HG03039 (cell line): Measurements from ENCODE around the gene ROCK1.

Experiments
- ATAC-seq: cut with Tn5 transposase; IDR thresholded peaks from one replicate; pipeline ENCODE4 v1.9.1; 2021; ENCODE audit warnings: mild to moderate bottlenecking, moderate library complexity; ENCODE audit not compliant: unreplicated experiment

The ROCK1 gene

DNA sequence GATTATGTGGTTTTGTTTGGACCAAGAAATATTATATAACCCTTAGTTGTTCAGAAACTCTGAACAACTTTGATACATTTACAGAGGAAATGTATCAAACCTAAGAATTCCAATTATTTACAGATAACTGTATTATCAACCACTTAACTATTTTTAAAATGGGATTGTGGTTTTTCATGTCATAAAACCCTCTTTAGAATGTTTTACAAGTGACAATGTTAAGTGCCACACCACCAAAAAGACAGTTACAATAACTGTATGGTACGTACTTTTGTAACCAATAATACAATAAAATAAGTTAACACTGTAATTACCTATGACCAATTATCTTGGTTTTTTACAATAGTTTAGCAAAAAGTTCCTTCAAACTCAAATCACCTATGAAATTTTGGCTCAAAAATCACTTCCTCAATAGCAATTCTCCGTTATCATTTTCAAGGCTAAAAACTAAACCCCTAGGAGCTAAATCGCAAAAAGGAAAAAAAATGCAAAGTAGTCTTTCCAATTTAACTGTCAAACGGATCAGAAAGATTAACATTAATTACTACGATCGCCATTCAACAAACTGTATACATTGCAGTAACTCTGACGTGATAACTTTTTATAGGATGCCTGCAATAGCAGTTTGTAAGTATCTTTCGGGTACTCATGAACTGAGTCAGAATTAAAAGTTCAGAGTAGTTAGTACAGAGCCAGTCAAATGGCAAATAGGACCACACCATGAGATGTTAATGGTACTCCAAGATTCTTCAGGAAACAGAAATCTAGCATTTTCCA, 1.5 kb downstream of the ROCK1 start:
- ATAC-seq, result no peak

DNA sequence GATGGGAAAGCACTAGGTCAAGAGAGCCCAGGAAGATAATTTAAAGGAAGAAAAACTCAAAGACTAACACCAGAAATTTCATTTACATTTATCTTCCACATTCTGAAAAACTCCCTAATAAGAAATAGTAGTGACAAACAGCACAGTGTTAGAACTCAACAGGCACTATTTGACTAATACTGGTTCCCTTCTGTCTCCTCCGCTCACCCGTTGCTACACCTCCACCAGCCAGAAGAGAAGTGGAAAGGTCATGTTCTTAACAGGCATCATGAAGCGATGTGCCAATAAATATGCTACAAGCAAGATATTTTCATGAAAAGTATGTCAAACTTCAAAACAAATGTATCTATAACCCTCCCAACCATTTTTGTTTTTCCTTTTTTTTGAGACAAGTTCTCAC, 5.7 kb downstream of the ROCK1 start:
- ATAC-seq, result peak; percentile 41

DNA sequence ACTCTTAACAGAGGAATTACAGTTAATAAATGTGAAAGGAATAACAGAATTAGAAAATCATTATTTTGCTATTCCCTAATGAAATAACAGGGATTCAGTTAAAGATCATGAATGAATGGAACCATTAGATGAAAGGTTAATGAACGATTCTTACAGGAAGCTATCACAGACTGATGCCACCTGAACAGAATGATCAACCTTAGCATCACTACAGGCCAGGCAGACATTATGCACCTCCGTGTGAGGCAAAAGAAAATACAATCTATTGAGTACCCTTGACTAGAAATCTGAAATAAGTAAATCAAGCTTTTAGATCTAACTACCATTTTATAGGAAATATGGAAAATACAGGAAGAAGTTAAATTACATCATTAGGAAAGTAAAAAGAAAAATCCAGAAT, 10.4 kb downstream of the ROCK1 start:
- ATAC-seq, result no peak

DNA sequence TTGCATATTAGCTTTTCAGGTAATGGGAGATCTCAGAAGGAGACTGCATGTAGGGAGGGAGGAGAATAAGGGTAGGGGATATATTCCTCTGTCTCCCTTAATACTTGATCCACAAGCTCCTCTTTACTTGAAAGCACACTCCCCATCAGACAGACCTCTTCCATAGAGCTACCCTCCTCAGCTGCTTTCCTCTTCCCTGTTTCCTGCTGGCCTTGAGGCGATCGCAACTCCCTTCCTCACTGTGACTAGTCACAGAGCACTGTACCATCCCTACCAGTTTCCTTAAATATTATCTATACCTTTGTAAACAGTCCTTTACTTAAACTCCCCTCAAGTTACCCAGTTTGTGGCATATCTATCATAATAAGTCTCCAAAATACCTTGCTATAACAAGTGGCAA, 10.9 kb downstream of the ROCK1 start:
- ATAC-seq, result no peak

DNA sequence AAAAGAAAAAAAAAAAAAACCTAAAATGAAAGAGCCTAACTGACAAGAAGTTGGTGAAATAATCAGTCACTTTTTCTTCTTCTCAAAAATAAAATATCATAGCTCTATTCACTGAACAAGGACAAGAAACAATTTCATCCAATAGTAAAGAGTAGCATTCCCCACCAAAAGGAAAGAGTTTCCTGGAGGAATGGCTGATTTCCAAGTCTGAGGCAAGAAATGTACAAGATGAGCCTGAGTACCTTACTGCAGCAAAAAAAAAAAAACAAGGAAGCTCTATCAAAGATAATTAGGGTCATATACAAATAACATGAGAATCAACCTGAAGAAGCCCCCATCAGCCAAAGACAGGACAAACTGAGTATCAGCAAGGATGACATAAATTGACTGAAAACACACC, 11.5 kb downstream of the ROCK1 start:
- no peak for ATAC-seq

DNA sequence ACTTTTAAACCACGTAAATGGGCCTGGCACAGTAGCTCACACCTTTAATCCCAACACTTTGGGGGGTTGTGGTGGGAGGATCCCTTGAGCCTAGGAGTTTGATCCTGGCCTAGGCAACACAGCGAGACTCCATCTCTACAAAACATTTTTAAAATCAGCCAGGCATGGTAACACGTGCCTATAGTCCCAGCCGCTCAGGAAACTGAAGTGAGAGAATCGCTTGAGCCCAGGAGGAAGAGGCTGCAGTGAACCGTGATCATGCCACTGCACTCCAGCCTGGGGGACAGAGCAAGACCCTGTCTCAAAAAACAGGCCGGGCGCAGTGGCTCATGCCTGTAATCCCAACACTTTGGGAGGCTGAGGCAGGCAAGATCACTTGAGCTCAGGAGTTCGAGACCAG, 12.2 kb downstream of the ROCK1 start:
- peak; percentile 62 for ATAC-seq

DNA sequence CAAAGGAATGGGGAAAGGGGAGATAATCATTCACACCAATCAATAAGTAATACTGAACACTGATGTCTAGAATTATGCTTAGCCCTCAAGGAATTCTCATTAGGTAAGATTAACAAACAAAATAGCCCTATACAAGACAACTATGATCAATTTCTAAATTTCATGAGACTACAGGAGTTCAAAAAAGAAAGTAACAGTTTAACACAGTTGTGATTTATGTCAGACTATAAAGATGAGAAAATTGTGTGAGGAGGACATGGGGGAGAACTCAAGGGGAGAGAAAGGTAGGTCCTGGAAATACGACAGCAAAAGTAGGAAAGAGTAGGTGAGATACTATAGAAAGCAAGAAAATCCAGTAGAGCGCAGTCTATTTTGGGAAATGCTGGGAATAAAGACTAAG, 14.9 kb downstream of the ROCK1 start:
- no peak for ATAC-seq

DNA sequence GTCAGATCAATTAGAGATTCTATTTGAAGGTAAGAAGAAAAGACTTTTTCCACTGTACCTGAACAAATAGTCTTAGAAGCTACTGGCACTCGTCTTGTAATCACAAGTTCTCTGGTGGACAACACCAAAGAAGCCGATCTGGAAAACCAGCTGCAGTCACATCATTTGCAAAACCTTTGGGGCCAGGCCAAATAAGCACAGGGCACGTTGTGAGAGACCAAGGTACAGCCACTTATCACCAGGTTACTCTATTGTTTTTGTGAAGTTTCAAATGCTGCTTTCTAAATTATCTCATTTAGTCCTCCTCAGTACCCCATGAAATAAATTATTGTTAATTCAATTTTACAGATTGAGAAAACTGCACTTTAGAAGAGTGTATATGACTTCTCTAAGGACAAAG, 18.5 kb downstream of the ROCK1 start:
- ATAC-seq, result no peak

DNA sequence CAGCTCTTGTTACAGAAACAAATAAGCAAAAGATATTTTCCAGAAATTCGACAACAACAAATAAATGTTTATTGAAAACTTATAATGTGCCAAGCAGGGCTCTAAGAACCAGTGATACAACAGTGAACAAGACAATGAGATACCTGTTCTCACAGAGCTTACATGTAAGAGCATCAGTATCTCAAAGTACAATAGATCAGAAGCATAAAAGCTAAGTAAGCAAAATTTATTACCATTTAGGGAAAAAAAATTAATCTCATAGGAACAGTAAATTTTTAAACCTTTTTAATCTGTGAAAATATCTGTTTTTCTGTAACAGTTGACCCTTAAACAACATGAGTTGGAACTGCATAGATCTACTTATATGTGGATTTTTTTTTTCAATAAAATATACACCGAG, 20.9 kb downstream of the ROCK1 start:
- no peak for ATAC-seq

DNA sequence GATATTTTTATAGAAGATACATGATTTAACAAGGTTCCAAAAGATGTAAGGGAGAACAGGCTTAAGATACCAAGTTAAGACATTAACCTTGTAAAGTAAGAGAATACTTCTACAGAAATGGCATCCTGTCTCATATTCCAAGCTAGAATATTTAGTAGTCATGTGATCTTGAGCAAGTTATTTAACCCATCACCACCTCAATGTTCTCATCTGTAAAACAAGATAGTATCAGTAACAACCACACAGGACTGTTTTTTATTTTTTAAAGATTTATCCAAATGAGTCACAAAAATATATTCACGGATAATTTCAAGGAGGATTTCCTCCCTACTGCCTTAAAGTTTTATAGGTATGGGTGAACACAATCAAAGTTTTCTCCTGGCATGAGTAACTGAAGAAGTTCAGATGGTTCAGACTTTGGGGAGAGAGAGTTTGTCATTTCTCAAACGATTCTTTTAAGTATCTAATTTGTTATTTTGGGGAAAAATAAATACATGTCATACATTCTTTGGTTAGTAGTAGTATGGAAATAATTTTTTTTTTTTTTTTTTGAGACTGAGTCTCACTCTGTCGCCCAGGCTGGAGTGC, 25.9 kb downstream of the ROCK1 start:
- ATAC-seq, result no peak

DNA sequence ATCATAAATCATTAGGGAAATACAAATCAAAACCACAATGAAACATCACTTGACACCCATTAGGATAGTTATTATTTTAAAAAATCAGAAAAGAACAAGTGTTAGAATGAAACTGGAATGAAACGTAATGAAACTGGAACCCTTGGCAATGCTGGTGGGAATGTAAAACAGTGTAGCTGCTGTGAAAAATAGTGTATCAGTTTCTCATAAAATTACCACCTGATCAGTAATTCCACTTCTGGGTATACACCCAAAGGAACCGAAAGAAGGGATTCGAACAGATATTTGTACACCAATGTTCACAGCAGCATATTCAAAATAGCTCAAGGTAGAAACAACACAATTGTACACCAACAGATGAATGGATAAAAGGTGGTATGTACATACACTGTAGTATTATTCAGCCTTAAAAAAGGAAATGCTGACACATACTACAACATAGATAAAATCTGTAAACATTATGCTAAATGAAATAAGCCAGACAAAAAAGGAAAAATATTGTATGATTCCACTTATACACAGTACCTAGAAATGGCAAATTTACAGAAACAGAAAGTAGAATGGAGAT, 27.0 kb downstream of the ROCK1 start:
- no peak for ATAC-seq

DNA sequence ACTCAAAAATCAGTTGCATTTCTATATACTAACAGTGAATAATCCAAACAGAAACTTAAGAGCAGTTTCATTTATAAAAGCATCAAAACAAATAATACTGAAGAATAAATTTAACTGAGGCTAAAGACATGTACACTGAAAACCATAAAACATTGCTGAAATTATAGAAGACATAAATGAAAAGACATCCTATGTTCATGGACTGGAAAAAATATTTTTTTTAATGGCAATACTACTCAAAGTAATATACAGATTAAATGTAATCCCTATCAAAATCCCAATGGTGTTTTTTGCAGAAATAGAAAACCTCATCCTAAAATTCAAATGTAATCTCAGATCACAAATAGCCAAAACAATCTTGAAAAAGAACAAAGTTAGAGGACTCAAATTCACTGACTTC, 28.6 kb downstream of the ROCK1 start:
- no peak for ATAC-seq

DNA sequence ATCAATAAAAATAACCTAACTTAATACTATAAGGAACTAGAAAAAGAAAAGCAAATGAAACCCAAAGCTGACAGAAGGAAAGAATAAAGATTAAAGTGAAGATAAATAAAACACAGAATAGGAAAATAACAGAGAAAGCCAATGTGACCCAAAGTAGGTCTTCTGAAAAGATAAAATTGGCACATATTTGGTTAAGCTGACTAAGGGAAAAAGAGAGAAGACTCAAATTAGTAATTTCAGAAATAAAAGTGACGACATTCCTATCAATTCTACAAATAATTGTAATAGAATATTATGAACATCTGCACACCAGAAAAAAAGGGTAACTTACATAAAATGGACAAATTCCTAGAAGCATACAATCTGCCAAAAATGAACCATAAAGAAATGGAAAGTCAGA, 30.2 kb downstream of the ROCK1 start:
- no peak for ATAC-seq

DNA sequence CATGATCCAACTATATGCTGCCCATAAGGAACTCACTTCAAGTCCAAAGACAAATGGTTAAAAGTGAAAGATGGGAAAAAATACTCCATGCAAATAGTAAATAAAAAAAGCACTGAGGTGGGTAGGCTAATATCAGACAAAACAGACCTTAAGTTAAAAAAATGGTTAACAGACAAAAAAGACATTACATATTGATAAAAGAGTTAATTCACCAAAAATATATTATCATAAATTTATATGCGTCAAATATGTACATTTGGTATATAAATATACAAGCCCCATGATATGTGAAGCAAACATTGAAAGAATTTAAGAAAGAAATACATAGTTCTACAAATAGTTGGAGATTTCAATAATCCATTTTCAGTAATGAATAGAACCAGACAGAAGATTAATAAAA, 31.0 kb downstream of the ROCK1 start:
- no peak for ATAC-seq

DNA sequence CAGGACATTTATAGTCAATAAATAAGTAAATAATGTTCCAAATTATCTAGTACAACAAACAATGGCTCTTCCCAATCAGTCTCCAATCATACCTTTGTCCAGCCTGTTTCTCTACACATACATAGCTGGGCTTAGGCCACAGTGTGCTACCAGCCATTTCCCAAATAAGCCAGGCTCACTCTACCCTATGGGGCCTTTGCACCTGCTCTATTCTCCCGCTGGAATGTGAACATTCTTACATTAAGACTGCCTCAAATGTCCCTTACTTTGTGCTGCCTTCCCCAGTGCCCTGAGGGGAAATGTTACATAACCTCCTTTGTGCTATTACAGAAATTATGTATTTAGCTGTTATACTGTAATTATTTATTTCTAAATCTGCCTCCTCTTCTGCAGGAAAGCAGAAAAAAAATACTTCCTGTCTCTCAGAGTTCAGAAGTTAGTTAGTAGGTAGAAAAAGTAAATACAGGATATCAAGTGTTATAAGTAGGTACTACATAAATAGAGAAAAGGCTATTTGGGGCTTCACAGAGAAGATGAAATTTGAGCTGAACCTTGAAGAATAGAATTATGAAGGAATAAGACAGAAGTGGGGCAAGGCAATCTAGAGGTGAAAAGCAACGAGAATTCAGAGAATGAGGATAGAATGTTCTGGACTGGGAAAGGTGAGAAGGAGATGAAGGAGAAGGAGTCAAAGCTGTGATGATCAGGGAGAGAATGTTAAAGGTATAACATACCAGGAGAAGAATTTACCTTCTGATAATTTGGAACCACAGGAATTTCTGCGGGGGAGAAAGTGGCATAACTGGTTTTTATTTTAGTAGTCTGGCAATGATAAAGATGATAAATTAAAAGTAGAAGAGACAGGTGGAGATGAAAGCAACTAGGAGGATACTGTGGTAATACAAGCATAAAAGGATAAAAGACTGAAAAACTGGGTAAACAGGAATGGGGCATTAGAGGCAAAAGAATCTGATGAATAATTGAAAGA, 37.0 kb downstream of the ROCK1 start:
- no peak for ATAC-seq

DNA sequence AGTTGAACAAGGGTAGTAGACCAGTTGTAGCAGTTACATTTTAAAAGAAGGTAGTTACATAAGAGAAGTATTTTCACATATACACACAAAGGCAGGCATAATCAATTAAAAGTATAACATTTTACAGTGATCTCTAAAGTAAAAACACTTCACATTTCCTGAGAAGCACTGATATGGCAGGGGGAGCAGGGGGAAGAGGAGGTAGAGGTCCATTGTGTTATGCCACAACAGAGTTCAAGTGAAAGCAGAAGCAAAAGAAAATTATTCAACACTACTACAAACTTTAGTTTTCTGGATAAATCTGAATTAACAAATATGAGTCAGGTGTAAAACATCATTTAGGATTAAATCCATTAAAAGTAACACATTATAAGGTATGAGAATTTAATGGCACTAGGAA, 38.4 kb downstream of the ROCK1 start:
- no peak for ATAC-seq

DNA sequence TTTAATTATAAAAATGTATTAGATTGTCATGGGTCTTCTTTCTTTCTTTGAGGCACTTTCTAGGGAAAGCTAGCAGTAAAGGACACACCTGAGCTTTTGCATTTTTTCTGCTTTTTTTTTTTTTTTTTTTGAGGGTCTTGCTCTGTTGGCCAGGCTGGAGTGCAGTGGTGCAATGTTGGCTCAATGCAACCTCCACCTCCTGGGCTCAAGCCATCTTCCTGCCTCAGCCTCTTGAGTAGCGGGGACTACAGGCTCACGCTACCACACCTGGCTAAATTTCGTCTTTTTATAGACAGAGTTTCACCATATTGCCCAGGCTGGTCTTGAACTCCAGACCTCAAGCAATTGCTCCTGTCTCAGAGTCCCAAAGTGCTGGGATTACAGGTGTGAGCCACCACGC, 40.5 kb downstream of the ROCK1 start:
- ATAC-seq, result no peak

DNA sequence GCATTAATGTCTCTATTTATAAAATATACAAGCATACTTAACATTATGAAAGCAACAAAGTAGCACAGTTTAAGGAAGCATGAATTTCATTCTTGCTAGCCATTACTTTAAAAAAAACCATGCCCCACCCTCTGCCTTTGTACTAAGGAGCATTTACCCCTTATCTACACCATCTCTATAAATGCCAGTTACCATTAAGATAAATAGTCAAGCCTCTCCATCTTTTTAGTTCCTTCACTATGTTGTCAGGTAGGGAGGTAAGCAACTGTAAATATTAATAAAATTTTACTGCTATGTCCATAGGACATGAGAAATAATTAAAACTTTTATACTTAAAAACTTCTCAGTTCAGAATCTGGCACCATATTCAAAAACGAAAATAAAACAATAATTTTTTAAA, 42.1 kb downstream of the ROCK1 start:
- ATAC-seq, result no peak

DNA sequence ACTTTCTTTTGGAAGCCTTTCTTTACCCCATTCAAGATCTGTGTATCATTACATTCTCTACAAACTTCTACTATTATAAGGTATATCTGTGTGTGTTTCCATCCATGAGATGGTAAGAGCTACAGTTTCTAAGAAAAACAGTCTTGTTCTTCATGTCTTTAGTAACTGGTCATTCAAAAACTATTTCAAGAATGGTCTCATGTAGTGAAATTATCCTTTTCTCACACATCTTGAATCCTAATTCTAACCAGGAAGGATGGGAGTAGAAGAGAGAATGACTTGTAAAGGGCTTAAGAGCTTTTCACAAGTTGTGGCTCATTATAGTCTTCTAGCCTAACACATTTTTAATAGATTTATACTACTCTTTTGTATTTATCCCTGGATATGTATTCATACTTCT, 47.3 kb downstream of the ROCK1 start:
- ATAC-seq, result no peak

DNA sequence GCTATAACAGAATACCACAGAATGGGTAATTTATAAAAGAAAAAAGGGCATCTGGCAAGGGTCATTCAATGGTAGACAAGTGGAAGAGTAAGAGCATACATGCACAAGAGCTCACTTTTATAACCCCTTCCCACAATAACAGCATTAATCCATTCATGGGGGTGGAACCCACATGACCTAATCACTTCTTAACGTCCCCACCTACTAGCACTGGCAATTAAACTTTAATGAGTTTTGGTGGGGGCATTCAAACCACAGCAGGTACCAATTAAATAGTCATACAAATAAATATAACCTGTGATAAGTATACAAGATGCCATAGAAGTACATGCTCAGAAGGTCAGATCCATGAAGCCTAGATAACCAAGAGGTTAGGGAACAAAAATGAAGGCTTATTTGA, 48.6 kb downstream of the ROCK1 start:
- no peak for ATAC-seq

DNA sequence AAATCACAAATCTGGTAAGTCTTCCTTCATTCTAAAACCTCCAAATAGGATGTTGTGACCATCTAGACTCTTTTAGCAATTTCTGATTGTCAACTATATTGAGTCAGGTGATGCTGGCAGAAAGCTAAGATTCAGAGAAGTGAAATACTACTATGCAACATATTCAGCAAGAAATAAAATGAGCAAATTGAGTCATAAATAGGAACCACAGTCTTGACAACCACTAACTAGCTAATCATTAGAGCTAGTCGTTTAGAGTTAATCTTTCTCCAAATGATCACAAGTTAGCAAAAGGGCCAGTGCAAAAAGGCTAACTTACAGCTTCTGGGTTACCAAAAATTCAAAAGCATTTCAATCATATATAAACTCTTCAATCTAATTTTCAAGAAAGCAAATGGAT, 54.5 kb downstream of the ROCK1 start:
- no peak for ATAC-seq
